BE2C (cell line): ENCODE results near the gene SH3D19.

Source experiments
- DNase-seq: peaks from one replicate; pipeline ENCODE4 v3.0.0-alpha.2; 2020
- H3K27me3 ChIP-seq: fragments of 250-450 bp; sonication (Bioruptor Pico); 2 replicates; pipeline ENCODE4 v1.5.1; 2020; ENCODE audit warnings: mild to moderate bottlenecking
- H3K36me3 ChIP-seq: fragments of 250-450 bp; sonication (Bioruptor Pico); 2 replicates; pipeline ENCODE4 v1.5.1; 2020; ENCODE audit warnings: mild to moderate bottlenecking
- H3K4me1 ChIP-seq: fragments of 250-450 bp; sonication (Bioruptor Pico); 2 replicates; pipeline ENCODE4 v1.5.1; 2020
- H3K4me3 ChIP-seq: 2 replicates; pipeline ENCODE4 v1.5.1; 2011; ENCODE audit warnings: low read depth, low read length
- H3K9me3 ChIP-seq: fragments of 250-450 bp; sonication (Bioruptor Pico); 2 replicates; pipeline ENCODE4 v1.5.1; 2020
- TF ChIP-seq, protein P1 (sequence below): IDR thresholded peaks from 2 replicates; pipeline ENCODE4 v1.5.1; 2012; ENCODE audit warnings: mild to moderate bottlenecking, low read depth, low read length

SH3D19 gene

DNA sequence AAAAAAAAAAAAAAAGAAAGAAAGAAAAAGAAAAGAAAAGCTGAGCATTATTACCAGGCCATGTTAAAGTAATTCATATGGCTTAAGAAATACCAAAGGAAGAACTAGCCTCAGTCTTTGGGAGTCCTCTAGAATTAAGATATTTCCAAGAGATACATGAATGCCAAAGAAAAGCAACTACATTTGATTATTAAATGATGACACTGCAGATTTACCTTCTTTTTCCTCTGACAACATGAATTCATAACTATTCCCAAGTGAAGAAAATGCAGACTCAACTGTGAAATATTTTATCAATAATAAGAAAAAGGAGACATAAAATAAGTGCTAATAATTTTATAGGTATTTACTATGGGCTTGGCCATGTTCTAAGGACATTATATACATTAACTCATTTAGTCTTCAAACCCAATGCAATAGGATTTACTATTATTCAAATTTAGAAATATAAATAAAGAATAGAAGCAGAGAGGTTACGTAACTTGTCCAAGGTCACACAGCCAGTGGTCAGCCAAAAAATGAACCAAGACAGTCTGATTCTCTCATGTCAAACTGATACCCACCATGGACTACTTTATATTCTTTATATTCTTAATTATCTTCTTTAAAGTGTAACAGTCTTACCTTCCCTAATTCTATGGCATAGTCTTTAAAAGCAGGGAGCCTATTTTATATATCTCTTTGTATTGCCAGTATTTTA is 6.9 kb downstream of the SH3D19 start:
- H3K4me3 ChIP-seq = no peak overlapping the region
- no peaks in the 10 kb centered on the region for H3K4me1 ChIP-seq
- DNase-seq = no peak
- no peaks in the 10 kb centered on the region for H3K36me3 ChIP-seq
- H3K27me3 ChIP-seq = no peaks in the 10 kb centered on the region
- H3K9me3 ChIP-seq = no peaks in the 10 kb centered on the region
- TF ChIP-seq, protein P1, sequence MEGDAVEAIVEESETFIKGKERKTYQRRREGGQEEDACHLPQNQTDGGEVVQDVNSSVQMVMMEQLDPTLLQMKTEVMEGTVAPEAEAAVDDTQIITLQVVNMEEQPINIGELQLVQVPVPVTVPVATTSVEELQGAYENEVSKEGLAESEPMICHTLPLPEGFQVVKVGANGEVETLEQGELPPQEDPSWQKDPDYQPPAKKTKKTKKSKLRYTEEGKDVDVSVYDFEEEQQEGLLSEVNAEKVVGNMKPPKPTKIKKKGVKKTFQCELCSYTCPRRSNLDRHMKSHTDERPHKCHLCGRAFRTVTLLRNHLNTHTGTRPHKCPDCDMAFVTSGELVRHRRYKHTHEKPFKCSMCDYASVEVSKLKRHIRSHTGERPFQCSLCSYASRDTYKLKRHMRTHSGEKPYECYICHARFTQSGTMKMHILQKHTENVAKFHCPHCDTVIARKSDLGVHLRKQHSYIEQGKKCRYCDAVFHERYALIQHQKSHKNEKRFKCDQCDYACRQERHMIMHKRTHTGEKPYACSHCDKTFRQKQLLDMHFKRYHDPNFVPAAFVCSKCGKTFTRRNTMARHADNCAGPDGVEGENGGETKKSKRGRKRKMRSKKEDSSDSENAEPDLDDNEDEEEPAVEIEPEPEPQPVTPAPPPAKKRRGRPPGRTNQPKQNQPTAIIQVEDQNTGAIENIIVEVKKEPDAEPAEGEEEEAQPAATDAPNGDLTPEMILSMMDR = no peak

DNA sequence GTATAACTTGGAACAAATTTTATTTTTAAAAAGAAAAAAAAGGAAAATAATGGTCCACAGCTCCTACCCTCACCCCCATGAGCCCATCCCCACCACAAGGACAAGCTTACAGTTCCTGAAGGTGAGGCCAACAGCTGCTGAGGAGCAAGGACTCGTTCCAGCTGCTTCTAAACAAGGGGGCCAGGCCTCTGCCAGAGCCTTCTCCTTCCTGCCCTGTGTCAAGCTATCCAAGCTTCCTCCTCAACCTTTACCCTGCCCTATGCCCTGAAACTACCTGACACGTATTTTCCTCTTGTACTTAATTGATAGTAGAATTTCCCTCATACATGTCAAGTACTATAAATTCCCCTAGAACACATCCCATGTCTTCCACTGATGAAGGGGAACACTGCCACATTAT is 8.8 kb downstream of the SH3D19 start:
- Histone ChIP-seq H3K27me3 (no peaks in the 10 kb centered on the region), H3K9me3 (no peaks in the 10 kb centered on the region), H3K4me1 (no peaks in the 10 kb centered on the region), H3K4me3 (no peak overlapping the region), H3K36me3 (no peaks in the 10 kb centered on the region)
- no peak for DNase-seq
- TF ChIP-seq, protein P1 = no peak

GRCh38 chr4:151315212-151315886 is 10.1 kb downstream of the SH3D19 start:
- no peak overlapping the region for H3K4me3 ChIP-seq
- H3K36me3 ChIP-seq = no peaks in the 10 kb centered on the region
- no peaks in the 10 kb centered on the region for H3K27me3 ChIP-seq
- no peaks in the 10 kb centered on the region for H3K4me1 ChIP-seq
- no peaks in the 10 kb centered on the region for H3K9me3 ChIP-seq
- TF ChIP-seq, protein P1 = no peak
- no peak for DNase-seq

DNA sequence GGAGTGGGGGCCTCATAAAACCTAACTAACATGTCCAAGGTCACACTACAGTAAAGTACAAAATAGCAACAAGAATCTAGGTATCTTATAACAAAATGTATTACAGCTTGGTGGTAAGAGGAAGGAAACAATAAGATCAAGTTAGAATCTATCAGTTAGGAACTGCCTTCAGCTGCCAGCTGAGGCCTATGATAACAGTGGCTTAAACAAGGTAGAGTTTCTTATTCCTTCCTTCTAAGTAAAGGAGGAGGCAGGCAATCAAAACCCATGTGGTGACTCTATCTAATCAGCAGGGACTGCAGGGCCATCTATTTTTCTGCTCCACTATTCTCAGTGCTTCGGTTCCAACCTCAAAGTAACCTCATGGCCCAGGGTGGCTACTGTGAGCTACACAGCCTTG is 10.9 kb downstream of the SH3D19 start:
- no peaks in the 10 kb centered on the region for H3K4me1 ChIP-seq

GRCh38 chr4:151314010-151314355 is 11.4 kb downstream of the SH3D19 start:
- Histone ChIP-seq H3K4me1 (no peaks in the 10 kb centered on the region), H3K36me3 (no peaks in the 10 kb centered on the region), H3K9me3 (no peaks in the 10 kb centered on the region), H3K4me3 (no peak overlapping the region), H3K27me3 (no peaks in the 10 kb centered on the region)
- no peak for DNase-seq
- TF ChIP-seq, protein P1 = no peak

More for the DNA sequence above, 10.9 kb downstream of the SH3D19 start:
- TF ChIP-seq, protein P1 = no peak
- Histone ChIP-seq H3K4me3 (no peak overlapping the region), H3K36me3 (no peaks in the 10 kb centered on the region), H3K27me3 (no peaks in the 10 kb centered on the region), H3K9me3 (no peaks in the 10 kb centered on the region)
- DNase-seq = no peak

GRCh38 chr4:151313306-151314009 is 11.9 kb downstream of the SH3D19 start:
- no peak for DNase-seq
- H3K36me3 ChIP-seq = no peaks in the 10 kb centered on the region
- H3K9me3 ChIP-seq = no peaks in the 10 kb centered on the region
- no peaks in the 10 kb centered on the region for H3K27me3 ChIP-seq
- no peak overlapping the region for H3K4me3 ChIP-seq
- TF ChIP-seq, protein P1 = no peak
- no peaks in the 10 kb centered on the region for H3K4me1 ChIP-seq
